DND-41 (cell line): ENCODE results near the gene MAP7.

ENCODE experiments used
- ATAC-seq: fragments of 200-7000 bp; cut with Tn5 transposase; 3 replicates; pipeline ENCODE4 v1.9.1; 2021; ENCODE audit warnings: low read depth; ENCODE audit not compliant: insufficient read depth
- DNase-seq: peaks from one replicate; pipeline ENCODE4 v3.0.0-alpha.2; 2020
- H2AFZ ChIP-seq: 2 replicates; pipeline ENCODE4 v1.6.0; 2012; ENCODE audit warnings: low read depth, low read length
- H3K27ac ChIP-seq: 2 replicates; pipeline ENCODE4 v1.5.1; 2012; ENCODE audit warnings: low read length, inconsistent platforms
- H3K27me3 ChIP-seq: fragments of 200-600 bp; sonication (generic); 2 replicates; pipeline ENCODE4 v1.6.0; 2012; ENCODE audit warnings: low read length, mild to moderate bottlenecking, inconsistent platforms; ENCODE audit not compliant: insufficient read depth, poor library complexity
- H3K36me3 ChIP-seq: 2 replicates; pipeline ENCODE4 v1.5.1; 2012; ENCODE audit warnings: low read length, inconsistent platforms; ENCODE audit not compliant: insufficient read depth
- H3K4me1 ChIP-seq: 2 replicates; pipeline ENCODE4 v1.5.1; 2012; ENCODE audit warnings: mild to moderate bottlenecking, low read length; ENCODE audit not compliant: insufficient read depth
- H3K4me2 ChIP-seq: 2 replicates; pipeline ENCODE4 v1.6.0; 2012; ENCODE audit warnings: mild to moderate bottlenecking, moderate library complexity, low read length, inconsistent platforms; ENCODE audit not compliant: insufficient read depth
- H3K4me3 ChIP-seq, 2 experiments: fragments of 200-600 bp in 1 of 2; shearing (Covaris generic) in 1 of 2; 2 replicates each; pipeline ENCODE4 v1.5.1; 2012 to 2016; ENCODE audit warnings: inconsistent platforms in 2 of 2, low read length in 2 of 2, mild to moderate bottlenecking in 2 of 2, low read depth in 1 of 2, moderate library complexity in 1 of 2
- H3K79me2 ChIP-seq: 2 replicates; pipeline ENCODE4 v1.6.0; 2012; ENCODE audit warnings: low read length, inconsistent platforms; ENCODE audit not compliant: insufficient read depth
- H3K9ac ChIP-seq: 2 replicates; pipeline ENCODE4 v1.6.0; 2012; ENCODE audit warnings: low read depth, mild to moderate bottlenecking, inconsistent platforms, low read length, moderate library complexity
- H3K9me3 ChIP-seq: 2 replicates; pipeline ENCODE4 v1.5.1; 2012; ENCODE audit warnings: low read length, moderate library complexity, mild to moderate bottlenecking, inconsistent platforms; ENCODE audit not compliant: insufficient read depth, severe bottlenecking
- H4K20me1 ChIP-seq: 2 replicates; pipeline ENCODE4 v1.6.0; 2012; ENCODE audit warnings: low read length; ENCODE audit not compliant: insufficient read depth
- CTCF ChIP-seq: IDR thresholded peaks from 2 replicates; pipeline ENCODE4 v1.5.1; 2012; ENCODE audit warnings: borderline replicate concordance, low read length, moderate library complexity, mild to moderate bottlenecking; ENCODE audit not compliant: poor library complexity, severe bottlenecking; ENCODE audit errors: extremely low read depth
- EZH2 ChIP-seq: IDR thresholded peaks from 3 replicates; pipeline ENCODE4 v1.6.1; 2012; ENCODE audit warnings: borderline replicate concordance, low read depth, mild to moderate bottlenecking, moderate library complexity, low read length, inconsistent platforms; ENCODE audit not compliant: severe bottlenecking

MAP7 gene

GRCh38 chr6:136494710-136495109, 55.5 kb downstream of the MAP7 start:
- Histone ChIP-seq H3K4me2 (no peak overlapping the region), H3K4me1 (no peaks in the 10 kb centered on the region), H2AFZ (no peak overlapping the region), H3K27ac (no peak overlapping the region), H3K9me3 (no peaks in the 10 kb centered on the region), H3K9ac (no peak overlapping the region), H3K36me3 (no peaks in the 10 kb centered on the region), H3K4me3 (no peak overlapping the region), H3K79me2 (no peaks in the 10 kb centered on the region), H4K20me1 (no peaks in the 10 kb centered on the region), H3K27me3 (peaks cover 13% of the 10 kb centered on the region)
- no peak for DNase-seq
- TF ChIP-seq EZH2 (no peak), CTCF (no peak)
- no peak for ATAC-seq

GRCh38 chr6:136494059-136494458, 56.2 kb downstream of the MAP7 start:
- TF ChIP-seq EZH2 (no peak), CTCF (no peak)
- Histone ChIP-seq H3K79me2 (no peaks in the 10 kb centered on the region), H3K4me1 (no peaks in the 10 kb centered on the region)

GRCh38 chr6:136492409-136492808, 57.8 kb downstream of the MAP7 start:
- ATAC-seq (no peak), DNase-seq (no peak)
- no peak overlapping the region for H3K9ac ChIP-seq

More at GRCh38 chr6:136494059-136494458, 56.2 kb downstream of the MAP7 start:
- ATAC-seq (no peak), DNase-seq (no peak)
- Histone ChIP-seq H3K9ac (no peak overlapping the region), H3K27me3 (peaks cover 13% of the 10 kb centered on the region), H3K27ac (no peak overlapping the region), H2AFZ (no peak overlapping the region), H4K20me1 (no peaks in the 10 kb centered on the region), H3K4me3 (no peak overlapping the region), H3K4me2 (no peak overlapping the region), H3K36me3 (no peaks in the 10 kb centered on the region), H3K9me3 (no peaks in the 10 kb centered on the region)

More at GRCh38 chr6:136492409-136492808, 57.8 kb downstream of the MAP7 start:
- H3K4me3 ChIP-seq: no peak overlapping the region
- H3K36me3 ChIP-seq: no peaks in the 10 kb centered on the region
- TF ChIP-seq CTCF (no peak), EZH2 (no peak)
- no peak overlapping the region for H2AFZ ChIP-seq
- no peaks in the 10 kb centered on the region for H3K4me1 ChIP-seq
- H3K4me2 ChIP-seq: no peak overlapping the region
- peaks cover 13% of the 10 kb centered on the region for H3K27me3 ChIP-seq
- H3K9me3 ChIP-seq: no peaks in the 10 kb centered on the region
- no peaks in the 10 kb centered on the region for H3K79me2 ChIP-seq
- H3K27ac ChIP-seq: no peak overlapping the region
- H4K20me1 ChIP-seq: no peaks in the 10 kb centered on the region
